ENCODE measurements around the gene BZW1. TPM values are rescaled to one million over a fixed set of nuclear protein-coding genes. Genes with fewer than 3 reads are reported as not detected.
A peak's percentile ranks its signal among the peaks of the same experiment; 100 is the strongest.
"Not testable (repeated sequence)": the region's sequence is repeated elsewhere in the genome, so short reads cannot be mapped to it uniquely, and the experiment has no call there.

The BZW1 gene
- total and polyA plus RNA-seq, 4 donors: 177 to 457 (median 248) TPM

DNA sequence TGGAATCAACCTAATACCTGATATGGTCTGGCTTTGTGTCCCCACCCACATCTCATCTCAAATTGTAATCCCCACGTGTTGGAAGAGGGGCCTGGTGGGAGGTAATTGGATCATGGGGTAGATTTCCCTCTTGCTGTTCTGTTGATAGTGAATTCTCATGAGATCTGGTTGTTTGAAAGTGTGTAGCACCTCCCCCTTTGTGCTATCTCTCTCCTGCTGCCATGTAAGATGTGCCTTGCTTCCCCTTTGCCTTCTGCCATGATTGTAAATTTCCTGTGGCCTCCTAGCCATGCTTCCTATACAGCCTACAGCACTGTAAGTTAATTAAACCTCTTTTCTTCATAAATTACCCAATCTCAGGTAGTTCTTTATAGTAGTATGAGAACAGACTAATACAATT is 10.3 kb upstream of the BZW1 start:
- H3K9me3 ChIP-seq (ENCODE audit: control insufficient read depth, insufficient read depth, low read length); H3K27me3 ChIP-seq (ENCODE audit: control insufficient read depth, insufficient read depth, low read length); H3K4me3 ChIP-seq (ENCODE audit: low read depth, low read length); H3K36me3 ChIP-seq (ENCODE audit: control insufficient read depth, insufficient read depth, low read length); H3K4me1 ChIP-seq (ENCODE audit: control insufficient read depth, insufficient read depth, low read length); H3K27ac ChIP-seq (ENCODE audit: low read depth, low read length); DNase-seq (ENCODE audit: low read depth in 4 of 6, low spot score in 6 of 6): not testable (repeated sequence)
- WGBS (ENCODE audit: insufficient coverage): no CpG with 5 or more reads among the region's 1 CpG

DNA sequence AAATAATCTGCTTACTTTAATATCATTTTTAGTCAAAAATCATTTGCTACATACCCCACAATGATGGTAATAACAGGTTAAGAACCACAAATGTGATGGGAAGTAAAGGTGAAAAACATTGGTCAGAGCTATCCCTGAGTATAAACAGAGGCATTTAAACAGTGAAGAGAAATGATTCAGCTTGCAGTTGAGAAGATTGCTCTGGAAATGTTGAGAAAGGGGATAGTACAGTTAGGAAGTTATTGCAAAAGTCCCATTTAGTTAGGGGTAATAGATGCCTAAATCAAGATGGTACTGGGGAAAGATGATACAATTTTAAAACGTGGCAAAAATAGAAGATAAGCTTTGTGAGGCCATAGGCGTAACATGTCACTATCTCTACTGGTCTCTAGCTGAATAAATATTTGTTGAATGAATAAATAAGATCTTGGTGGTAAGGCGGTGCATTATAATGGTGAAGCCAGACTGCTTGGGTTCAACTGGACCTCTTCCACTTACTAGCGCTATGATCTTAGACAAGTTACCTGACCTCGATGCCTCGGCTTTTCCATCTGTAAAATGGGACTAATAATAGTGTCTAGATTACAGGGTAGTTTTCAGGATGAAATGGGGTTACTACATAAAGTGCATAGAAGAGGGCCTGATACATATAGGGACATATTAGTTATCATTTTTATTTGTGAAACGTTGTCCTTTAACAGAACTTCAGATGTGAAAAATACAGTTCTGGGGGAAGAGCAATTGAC is 2.0 kb upstream of the BZW1 start:
- H3K36me3 ChIP-seq (ENCODE audit: control insufficient read depth, insufficient read depth, low read length): no peaks in the 10 kb centered on the region
- no peak overlapping the region for H3K4me3 ChIP-seq (ENCODE audit: low read depth, low read length)
- H3K4me1 ChIP-seq (ENCODE audit: control insufficient read depth, insufficient read depth, low read length): peaks cover 6% of the 10 kb centered on the region
- peak overlapping the region; percentile 99 for H3K27ac ChIP-seq (ENCODE audit: low read depth, low read length)
- no peaks in the 10 kb centered on the region for H3K27me3 ChIP-seq (ENCODE audit: control insufficient read depth, insufficient read depth, low read length)
- H3K9me3 ChIP-seq (ENCODE audit: control insufficient read depth, insufficient read depth, low read length): no peaks in the 10 kb centered on the region
- 91% methylated on average over 5 of the region's 7 CpGs for WGBS (ENCODE audit: insufficient coverage)
- DNase-seq (ENCODE audit: low read depth in 4 of 6, low spot score in 6 of 6): no peak

DNA sequence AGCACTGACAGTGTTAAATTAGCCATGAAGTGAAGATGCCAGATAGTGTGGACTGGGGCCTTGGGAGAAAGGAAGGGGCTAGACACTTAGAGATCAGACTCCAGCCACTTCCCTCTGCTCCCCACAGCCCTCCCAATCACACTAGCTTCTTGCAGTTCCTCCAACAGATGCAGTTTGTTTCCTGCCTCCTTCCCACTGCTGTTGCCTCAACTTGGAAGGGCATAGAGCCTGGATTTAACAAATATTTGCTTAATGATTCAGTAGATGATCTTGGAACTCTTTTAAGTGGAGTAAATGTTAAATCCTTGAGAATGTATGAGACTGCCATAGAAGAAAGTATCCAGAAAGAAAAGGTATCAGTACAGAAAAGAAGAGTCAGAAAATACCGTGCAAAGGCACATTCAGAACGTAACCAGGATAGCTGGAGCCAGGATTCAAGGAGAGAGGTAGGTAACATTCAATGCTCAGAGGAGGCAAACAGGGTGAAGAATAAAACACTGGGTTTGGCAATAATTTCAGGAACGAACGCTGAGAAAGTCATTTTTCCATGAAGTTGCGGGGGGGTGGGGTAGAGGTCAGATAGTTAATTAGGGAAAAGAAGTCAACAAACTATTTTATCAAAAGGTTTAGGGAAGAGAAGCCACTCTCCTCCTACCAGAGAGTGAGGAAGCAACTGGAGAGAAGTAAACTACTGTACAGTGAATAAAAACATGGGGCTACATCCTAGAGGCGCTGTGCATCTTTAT is 1.3 kb upstream of the BZW1 start:
- Histone ChIP-seq H3K4me1 (ENCODE audit: control insufficient read depth, insufficient read depth, low read length) (peaks cover 6% of the 10 kb centered on the region), H3K27me3 (ENCODE audit: control insufficient read depth, insufficient read depth, low read length) (no peaks in the 10 kb centered on the region), H3K36me3 (ENCODE audit: control insufficient read depth, insufficient read depth, low read length) (no peaks in the 10 kb centered on the region), H3K27ac (ENCODE audit: low read depth, low read length) (peak overlapping the region; percentile 99), H3K9me3 (ENCODE audit: control insufficient read depth, insufficient read depth, low read length) (no peaks in the 10 kb centered on the region), H3K4me3 (ENCODE audit: low read depth, low read length) (peak overlapping the region; percentile 81)
- peak in 1 of 6 donors; percentile 18 for DNase-seq (ENCODE audit: low read depth in 4 of 6, low spot score in 6 of 6)
- WGBS (ENCODE audit: insufficient coverage): 31% methylated on average over 3 of the region's 6 CpGs

DNA sequence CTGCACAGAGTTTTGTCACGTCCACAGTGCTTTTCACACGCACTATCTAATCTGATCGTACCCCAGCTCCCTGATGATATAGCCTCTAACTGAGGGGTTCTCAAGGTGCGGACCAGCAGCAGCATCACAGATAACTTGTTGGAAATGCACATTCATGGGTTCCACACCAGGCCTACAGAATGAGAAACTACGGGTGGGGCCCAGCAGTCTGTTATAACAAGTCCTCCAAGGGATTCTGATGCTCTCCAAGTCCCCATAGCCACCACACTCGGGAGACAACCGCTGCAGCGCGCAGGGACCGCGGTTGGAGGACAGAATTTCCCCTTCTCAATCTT is 745 bp upstream of the BZW1 start:
- Histone ChIP-seq H3K36me3 (ENCODE audit: control insufficient read depth, insufficient read depth, low read length) (no peaks in the 10 kb centered on the region), H3K27ac (ENCODE audit: low read depth, low read length) (peak overlapping the region; percentile 99), H3K9me3 (ENCODE audit: control insufficient read depth, insufficient read depth, low read length) (no peaks in the 10 kb centered on the region), H3K27me3 (ENCODE audit: control insufficient read depth, insufficient read depth, low read length) (no peaks in the 10 kb centered on the region), H3K4me3 (ENCODE audit: low read depth, low read length) (peak overlapping the region; percentile 81), H3K4me1 (ENCODE audit: control insufficient read depth, insufficient read depth, low read length) (peaks cover 6% of the 10 kb centered on the region)
- DNase-seq (ENCODE audit: low read depth in 4 of 6, low spot score in 6 of 6): no peak
- whole genome bisulfite sequencing (ENCODE audit: insufficient coverage): 2% methylated on average over 11 of the region's 11 CpGs

DNA sequence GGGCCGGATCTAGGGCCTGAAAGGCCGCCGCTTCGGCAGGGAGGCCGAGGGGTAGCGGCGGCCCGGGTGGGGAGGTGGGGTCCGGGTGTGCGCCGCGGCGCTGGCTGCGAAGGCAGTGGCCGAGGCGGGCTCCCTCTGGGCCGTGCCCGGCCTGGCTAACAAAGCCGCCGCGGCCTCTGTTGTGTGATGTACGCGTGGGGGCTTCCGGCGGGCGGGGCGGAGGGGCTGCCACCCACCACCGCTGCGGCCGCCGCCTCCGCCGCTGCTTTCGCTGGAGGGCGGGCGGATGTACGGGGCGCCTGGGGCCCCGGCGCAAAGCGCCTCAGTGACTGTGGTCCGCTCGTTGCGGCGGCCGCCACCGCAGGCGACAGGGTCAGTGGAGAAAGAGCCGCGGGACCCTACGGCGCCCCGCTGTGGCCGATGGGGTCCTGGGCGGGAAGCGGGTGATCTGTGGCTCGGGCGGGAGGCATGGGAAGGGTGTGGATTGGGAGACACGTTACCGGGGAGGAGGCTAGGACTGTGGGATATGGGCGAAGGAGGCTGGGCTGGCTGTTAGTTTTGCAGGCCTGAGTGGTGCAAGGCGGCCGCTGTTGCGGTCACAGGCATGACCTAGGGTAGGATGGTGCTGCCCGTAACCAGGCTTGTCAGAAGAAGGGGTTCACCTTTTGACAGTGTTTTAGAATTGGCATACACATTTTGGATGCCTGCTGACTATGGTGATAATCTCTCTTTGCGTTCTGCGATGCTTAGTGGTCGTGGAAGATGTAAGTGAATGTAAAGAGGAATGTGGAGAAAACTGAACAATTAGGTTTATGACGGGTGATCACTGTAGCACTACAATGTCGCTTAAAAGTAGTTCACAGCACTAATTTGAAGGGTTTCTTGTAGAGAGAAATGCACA is 662 bp downstream of the BZW1 start:
- H3K36me3 ChIP-seq (ENCODE audit: control insufficient read depth, insufficient read depth, low read length): peaks cover 6% of the 10 kb centered on the region
- no peaks in the 10 kb centered on the region for H3K9me3 ChIP-seq (ENCODE audit: control insufficient read depth, insufficient read depth, low read length)
- peak overlapping the region; percentile 99 for H3K27ac ChIP-seq (ENCODE audit: low read depth, low read length)
- peak in 4 of 6 donors; percentile 38 to 77 (median 54) for DNase-seq (ENCODE audit: low read depth in 4 of 6, low spot score in 6 of 6)
- H3K4me3 ChIP-seq (ENCODE audit: low read depth, low read length): peak overlapping the region; percentile 81
- WGBS (ENCODE audit: insufficient coverage): under 1% methylated on average over 70 of the region's 70 CpGs
- peaks cover 6% of the 10 kb centered on the region for H3K4me1 ChIP-seq (ENCODE audit: control insufficient read depth, insufficient read depth, low read length)
- no peaks in the 10 kb centered on the region for H3K27me3 ChIP-seq (ENCODE audit: control insufficient read depth, insufficient read depth, low read length)

DNA sequence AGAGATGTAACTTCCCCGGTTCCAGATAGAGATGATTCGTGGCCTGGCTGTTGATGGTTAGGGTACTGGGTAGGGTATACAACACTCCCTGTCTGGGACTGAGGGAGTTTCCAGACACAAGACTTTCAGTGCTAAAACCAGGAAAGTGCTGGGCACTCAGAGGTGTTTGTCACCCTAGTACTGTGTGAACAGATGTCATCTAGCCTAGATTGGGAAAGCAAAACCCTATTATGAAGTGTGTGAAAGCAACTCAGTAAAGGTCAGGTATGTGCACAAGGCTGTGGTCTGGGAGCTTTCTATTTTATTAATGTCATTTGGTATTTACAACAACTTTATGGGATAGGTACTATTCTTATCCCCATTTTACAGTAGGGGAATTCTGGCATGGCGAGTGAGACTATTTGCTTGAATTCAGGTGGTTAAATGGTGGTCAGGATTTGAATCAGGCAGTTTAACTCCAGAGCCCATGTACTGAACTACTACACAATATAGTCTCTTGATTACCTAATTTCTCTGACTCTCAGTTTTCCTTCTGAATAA is 2.6 kb downstream of the BZW1 start:
- 100% methylated on average over 1 of the region's 3 CpGs for WGBS (ENCODE audit: insufficient coverage)
- Histone ChIP-seq H3K4me3 (ENCODE audit: low read depth, low read length) (no peak overlapping the region), H3K4me1 (ENCODE audit: control insufficient read depth, insufficient read depth, low read length) (peaks cover 6% of the 10 kb centered on the region), H3K27me3 (ENCODE audit: control insufficient read depth, insufficient read depth, low read length) (no peaks in the 10 kb centered on the region), H3K9me3 (ENCODE audit: control insufficient read depth, insufficient read depth, low read length) (no peaks in the 10 kb centered on the region), H3K27ac (ENCODE audit: low read depth, low read length) (no peak overlapping the region), H3K36me3 (ENCODE audit: control insufficient read depth, insufficient read depth, low read length) (peaks cover 11% of the 10 kb centered on the region)
- DNase-seq (ENCODE audit: low read depth in 4 of 6, low spot score in 6 of 6): no peak

DNA sequence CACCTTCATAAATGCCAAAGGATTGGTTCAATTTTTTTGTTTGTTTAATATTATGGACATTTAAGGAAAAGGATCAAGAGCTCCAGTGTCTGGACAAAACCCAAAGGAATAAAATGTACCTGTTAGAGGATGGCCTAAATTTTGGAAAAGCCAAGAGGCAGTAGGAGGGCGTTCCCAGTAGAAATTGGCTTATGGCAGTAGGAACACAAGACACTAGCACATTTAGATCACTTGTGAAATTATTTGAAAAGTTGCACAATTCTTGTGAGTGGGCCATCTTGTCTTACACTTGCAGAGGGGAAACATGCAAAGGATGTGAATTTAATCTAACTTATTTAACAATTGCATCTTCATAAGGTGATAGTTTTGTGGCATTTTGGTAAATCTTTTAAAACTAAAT is 3.2 kb downstream of the BZW1 start:
- Histone ChIP-seq H3K4me3 (ENCODE audit: low read depth, low read length) (no peak overlapping the region), H3K27ac (ENCODE audit: low read depth, low read length) (no peak overlapping the region), H3K27me3 (ENCODE audit: control insufficient read depth, insufficient read depth, low read length) (no peaks in the 10 kb centered on the region), H3K4me1 (ENCODE audit: control insufficient read depth, insufficient read depth, low read length) (peaks cover 6% of the 10 kb centered on the region), H3K36me3 (ENCODE audit: control insufficient read depth, insufficient read depth, low read length) (peaks cover 15% of the 10 kb centered on the region), H3K9me3 (ENCODE audit: control insufficient read depth, insufficient read depth, low read length) (no peaks in the 10 kb centered on the region)
- no peak for DNase-seq (ENCODE audit: low read depth in 4 of 6, low spot score in 6 of 6)
- WGBS (ENCODE audit: insufficient coverage): no CpG with 5 or more reads among the region's 1 CpG

DNA sequence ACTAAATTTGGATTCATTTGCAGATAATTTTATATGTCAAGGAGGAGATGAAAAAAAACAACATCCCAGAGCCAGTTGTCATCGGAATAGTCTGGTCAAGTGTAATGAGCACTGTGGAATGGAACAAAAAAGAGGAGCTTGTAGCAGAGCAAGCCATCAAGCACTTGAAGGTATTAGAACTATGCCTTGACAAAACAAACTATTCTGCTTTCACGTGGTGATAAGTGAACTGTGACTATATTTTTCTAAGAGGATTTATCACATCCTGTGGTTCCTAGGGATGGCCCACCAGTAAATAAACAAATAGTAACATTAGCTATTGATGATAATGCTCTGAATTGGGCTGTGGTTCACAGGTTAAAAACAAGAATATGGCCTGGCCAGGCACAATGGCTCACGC is 7.0 kb downstream of the BZW1 start:
- DNase-seq (ENCODE audit: low read depth in 4 of 6, low spot score in 6 of 6); H3K4me1 ChIP-seq (ENCODE audit: control insufficient read depth, insufficient read depth, low read length); H3K4me3 ChIP-seq (ENCODE audit: low read depth, low read length); H3K27me3 ChIP-seq (ENCODE audit: control insufficient read depth, insufficient read depth, low read length); H3K27ac ChIP-seq (ENCODE audit: low read depth, low read length); H3K9me3 ChIP-seq (ENCODE audit: control insufficient read depth, insufficient read depth, low read length): not testable (repeated sequence)
- H3K36me3 ChIP-seq (ENCODE audit: control insufficient read depth, insufficient read depth, low read length): peaks cover 32% of the 10 kb centered on the region
- 86% methylated on average over 1 of the region's 3 CpGs for WGBS (ENCODE audit: insufficient coverage)

DNA sequence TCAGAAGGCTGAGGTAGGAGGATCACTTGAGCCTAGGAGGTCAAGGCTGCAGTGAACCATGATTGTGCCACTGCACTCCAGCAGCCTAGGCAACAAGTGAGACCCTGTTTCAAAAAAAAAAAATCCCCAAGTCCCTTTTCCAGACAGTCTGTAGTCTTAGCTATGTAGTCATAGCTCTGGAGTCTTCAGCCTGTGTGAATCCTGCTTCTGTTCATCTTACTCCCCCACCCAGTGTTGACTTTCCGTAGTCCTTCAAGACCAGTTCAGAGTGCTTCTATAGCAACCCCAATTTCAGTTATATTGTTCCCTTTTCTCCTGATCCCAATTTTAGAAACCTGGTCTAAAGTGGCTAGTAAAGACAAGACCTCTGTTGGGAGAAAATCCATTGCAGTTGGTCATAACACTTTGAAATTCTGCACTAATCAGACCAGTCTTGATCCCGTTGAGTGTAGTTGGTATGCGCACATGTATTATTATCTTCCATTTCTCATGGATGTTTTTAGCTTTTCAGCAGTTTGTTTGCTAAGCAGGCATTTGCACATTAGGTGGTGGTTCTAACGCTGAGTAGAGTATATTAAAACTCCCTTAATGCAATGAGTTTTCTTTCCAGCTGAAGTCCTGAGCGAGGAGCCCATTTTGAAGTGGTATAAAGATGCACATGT is 9.0 kb downstream of the BZW1 start:
- H3K36me3 ChIP-seq (ENCODE audit: control insufficient read depth, insufficient read depth, low read length): peaks cover 32% of the 10 kb centered on the region
- H3K4me3 ChIP-seq (ENCODE audit: low read depth, low read length): no peak overlapping the region
- H3K9me3 ChIP-seq (ENCODE audit: control insufficient read depth, insufficient read depth, low read length): no peaks in the 10 kb centered on the region
- DNase-seq (ENCODE audit: low read depth in 4 of 6, low spot score in 6 of 6): no peak
- H3K27me3 ChIP-seq (ENCODE audit: control insufficient read depth, insufficient read depth, low read length): no peaks in the 10 kb centered on the region
- 80% methylated on average over 1 of the region's 5 CpGs for WGBS (ENCODE audit: insufficient coverage)
- H3K27ac ChIP-seq (ENCODE audit: low read depth, low read length): no peak overlapping the region
- no peaks in the 10 kb centered on the region for H3K4me1 ChIP-seq (ENCODE audit: control insufficient read depth, insufficient read depth, low read length)
